ENCODE data around the gene KRT25.

The KRT25 gene

GRCh38 chr17:40755231-40755630 lies at the start of gene KRT25:
KRT25 (minus strand) TSS chr17:40755331; CDS start chr17:40755271, 60 bp downstream.
- no peak for DNase-seq

GRCh38 chr17:40803617-40804082 lies 48.5 kb upstream of the KRT25 start:
- DNase-seq = peak; percentile 77

GRCh38 chr17:40801157-40801556 lies 46.0 kb upstream of the KRT25 start:
- DNase-seq = no peak

- DNase-seq = no peak
Measured at GRCh38 chr17:40800381-40800780, 45.2 kb upstream of the KRT25 start.

GRCh38 chr17:40799859-40800258 lies 44.7 kb upstream of the KRT25 start, which contains the start of gene KRT28:
KRT28 (minus strand) TSS chr17:40799959; CDS start chr17:40799893, 66 bp downstream.
- DNase-seq = no peak

- DNase-seq = no peak
Measured at GRCh38 chr17:40796846-40797245, 41.7 kb upstream of the KRT25 start.

- no peak for DNase-seq
Measured at GRCh38 chr17:40795019-40795667, 40.0 kb upstream of the KRT25 start.

GRCh38 chr17:40794466-40794865 lies 39.3 kb upstream of the KRT25 start:
- DNase-seq = no peak

- no peak for DNase-seq
Measured at GRCh38 chr17:40793832-40794231, 38.7 kb upstream of the KRT25 start.

- peak; percentile 52 for DNase-seq
Measured at GRCh38 chr17:40791787-40792436, 36.8 kb upstream of the KRT25 start.

GRCh38 chr17:40791111-40791510 lies 36.0 kb upstream of the KRT25 start:
- no peak for DNase-seq

- DNase-seq = no peak
Measured at GRCh38 chr17:40782450-40782849, 27.3 kb upstream of the KRT25 start, which contains the start of gene KRT27. KRT27 (minus strand) TSS chr17:40782550; CDS start chr17:40782493, 57 bp downstream.

- DNase-seq = no peak
Measured at GRCh38 chr17:40779181-40779909, 24.2 kb upstream of the KRT25 start.

- DNase-seq = no peak
Measured at GRCh38 chr17:40778461-40778860, 23.3 kb upstream of the KRT25 start.

GRCh38 chr17:40777971-40778370 lies 22.8 kb upstream of the KRT25 start:
- DNase-seq = no peak

- no peak for DNase-seq
Measured at GRCh38 chr17:40777459-40777858, 22.3 kb upstream of the KRT25 start.

GRCh38 chr17:40775945-40776344 lies 20.8 kb upstream of the KRT25 start:
- DNase-seq = no peak

- DNase-seq = no peak
Measured at GRCh38 chr17:40772101-40772500, 17.0 kb upstream of the KRT25 start, which contains the start of gene KRT26. KRT26 (minus strand) TSS chr17:40772201; CDS start chr17:40772113, 88 bp downstream.

GRCh38 chr17:40765657-40766056 lies 10.5 kb upstream of the KRT25 start:
- no peak for DNase-seq

- no peak for DNase-seq
Measured at GRCh38 chr17:40763752-40764151, 8.6 kb upstream of the KRT25 start.

GRCh38 chr17:40760105-40761016 lies 5.2 kb upstream of the KRT25 start:
- DNase-seq = no peak

GRCh38 chr17:40753804-40754203 lies 1.3 kb downstream of the KRT25 start:
- DNase-seq = no peak
